IMR-90 (cell line): ENCODE measurements around the gene MLF2. TPM values are rescaled to one million over a fixed set of nuclear protein-coding genes. Genes with fewer than 3 reads are reported as not detected.

ENCODE experiments used
- ATAC-seq: fragments of 200-7000 bp; cut with Tn5 transposase; 2 replicates; pipeline ENCODE4 v1.9.1; 2020; ENCODE audit warnings: low read depth, mild to moderate bottlenecking, moderate library complexity
- BruUV-seq: library from RNA; stranded (reverse); fragments of 400-500 nt; replicated peaks from 2 replicates; lab custom pipeline; 2021; lab: Mats Ljungman, UMichigan
- CTCF ChIA-PET: fragments of 300-600 bp; formaldehyde crosslinking; extraction: SDS; loops from one replicate; lab custom pipeline; 2021; ENCODE audit warnings: antibody characterized with exemption; lab: Yijun Ruan, JAX
- POLR2A ChIA-PET: fragments of 300-600 bp; sonication (Branson Sonifier 250); formaldehyde crosslinking; loops from one replicate; lab custom pipeline; 2022; ENCODE audit warnings: antibody characterized with exemption; ENCODE audit not compliant: unreplicated experiment; lab: Charles Lee
- DNase-seq: peaks from one replicate; pipeline ENCODE4 v3.0.0; 2013
- H2AFZ ChIP-seq: replicated peaks from 2 replicates; pipeline ENCODE3; 2013; ENCODE audit warnings: low read length, mild to moderate bottlenecking; ENCODE audit not compliant: poor library complexity
- H2AK5ac ChIP-seq: 2 replicates; pipeline ENCODE4 v1.6.1; 2013; ENCODE audit warnings: low read depth, low read length, inconsistent platforms
- H2AK9ac ChIP-seq: replicated peaks from 2 replicates; pipeline ENCODE3; 2013; ENCODE audit warnings: mild to moderate bottlenecking, low read depth, low read length, moderate library complexity; ENCODE audit not compliant: poor library complexity
- H2BK120ac ChIP-seq: 2 replicates; pipeline ENCODE4 v1.6.1; 2013; ENCODE audit warnings: low read depth, low read length, inconsistent platforms
- H2BK15ac ChIP-seq: 3 replicates; pipeline ENCODE4 v1.6.1; 2013; ENCODE audit warnings: low read depth, low read length, inconsistent platforms
- H2BK20ac ChIP-seq: 2 replicates; pipeline ENCODE4 v1.6.1; 2013; ENCODE audit warnings: low read depth, mild to moderate bottlenecking, inconsistent platforms, low read length, moderate library complexity
- H2BK5ac ChIP-seq: 2 replicates; pipeline ENCODE4 v1.6.1; 2013; ENCODE audit warnings: mild to moderate bottlenecking, low read depth, low read length, inconsistent platforms; ENCODE audit not compliant: poor library complexity, severe bottlenecking
- H3K14ac ChIP-seq: replicated peaks from 2 replicates; pipeline ENCODE4 v1.6.1; 2013; ENCODE audit warnings: low read depth, low read length, inconsistent platforms
- H3K18ac ChIP-seq: 2 replicates; pipeline ENCODE4 v1.6.1; 2013; ENCODE audit warnings: low read depth, low read length, control low read depth
- H3K23ac ChIP-seq: 2 replicates; pipeline ENCODE4 v1.6.1; 2013; ENCODE audit warnings: low read depth, low read length, inconsistent platforms
- H3K27ac ChIP-seq: 2 replicates; pipeline ENCODE4 v1.5.1; 2013; ENCODE audit warnings: mild to moderate bottlenecking, control low read depth, low read length; ENCODE audit not compliant: insufficient read depth
- H3K27me3 ChIP-seq: 2 replicates; pipeline ENCODE4 v1.6.1; 2013; ENCODE audit warnings: low read length; ENCODE audit not compliant: control insufficient read depth, insufficient read depth
- H3K36me3 ChIP-seq: 2 replicates; pipeline ENCODE4 v1.6.1; 2013; ENCODE audit warnings: low read length, mixed read lengths; ENCODE audit not compliant: control insufficient read depth, insufficient read depth
- H3K4ac ChIP-seq: 2 replicates; pipeline ENCODE4 v1.6.1; 2013; ENCODE audit warnings: low read depth, low read length, inconsistent platforms
- H3K4me1 ChIP-seq: 2 replicates; pipeline ENCODE4 v1.6.1; 2013; ENCODE audit warnings: low read length, mixed read lengths; ENCODE audit not compliant: control insufficient read depth, insufficient read depth
- H3K4me2 ChIP-seq: 2 replicates; pipeline ENCODE4 v1.6.1; 2013; ENCODE audit warnings: low read depth, mild to moderate bottlenecking, control low read depth, low read length, moderate library complexity
- H3K4me3 ChIP-seq: 2 replicates; pipeline ENCODE4 v1.5.1; 2013; ENCODE audit warnings: low read depth, mild to moderate bottlenecking, control low read depth, low read length, moderate library complexity; ENCODE audit not compliant: insufficient read depth
- H3K56ac ChIP-seq: 2 replicates; pipeline ENCODE4 v1.6.1; 2013; ENCODE audit warnings: low read length, inconsistent platforms; ENCODE audit not compliant: insufficient read depth; ENCODE audit errors: extremely low read depth
- H3K79me1 ChIP-seq, 2 experiments: 2 replicates each; pipeline ENCODE4 v1.6.1; 2013; ENCODE audit warnings: low read length in 2 of 2, inconsistent platforms in 1 of 2, low read depth in 1 of 2
- H3K9ac ChIP-seq: 2 replicates; pipeline ENCODE4 v1.6.1; 2013; ENCODE audit warnings: low read depth, low read length, control low read depth
- H3K9me1 ChIP-seq: 2 replicates; pipeline ENCODE4 v1.6.1; 2013; ENCODE audit warnings: low read length, inconsistent platforms; ENCODE audit not compliant: insufficient read depth
- H3K9me3 ChIP-seq: 2 replicates; pipeline ENCODE4 v1.6.1; 2013; ENCODE audit warnings: low read length; ENCODE audit not compliant: control insufficient read depth, insufficient read depth
- H4K20me1 ChIP-seq: 2 replicates; pipeline ENCODE4 v1.6.1; 2013; ENCODE audit warnings: low read length, inconsistent platforms; ENCODE audit not compliant: insufficient read depth
- H4K5ac ChIP-seq: 2 replicates; pipeline ENCODE4 v1.6.1; 2013; ENCODE audit warnings: mild to moderate bottlenecking, low read depth, low read length, control low read depth
- H4K8ac ChIP-seq, 2 experiments: 2 replicates each; pipeline ENCODE4 v1.6.1; 2013; ENCODE audit warnings: low read depth in 2 of 2, low read length in 2 of 2, control low read depth in 1 of 2, inconsistent platforms in 1 of 2
- H4K91ac ChIP-seq: 2 replicates; pipeline ENCODE4 v1.6.1; 2013; ENCODE audit warnings: low read depth, low read length, inconsistent platforms; ENCODE audit not compliant: insufficient read depth
- BHLHE40 ChIP-seq: fragments of 150-350 bp; IDR thresholded peaks from 2 replicates; pipeline ENCODE4 v1.6.1; 2016; ENCODE audit warnings: mild to moderate bottlenecking, low read depth, low read length
- RCOR1 ChIP-seq: IDR thresholded peaks from 2 replicates; pipeline ENCODE4 v1.6.1; 2012; ENCODE audit warnings: mild to moderate bottlenecking, low read length, improper control_type of control experiment; ENCODE audit not compliant: insufficient replicate concordance
- WGBS, 2 experiments: methylation state at CpG; one replicate each; pipeline versions ENCODE4 v1.1.5 to v1.1.7; 2013; ENCODE audit warnings: missing lambda C conversion rate in 2 of 2; ENCODE audit not compliant: insufficient read length in 1 of 2; ENCODE audit errors: extremely low coverage in 2 of 2; 5-methylcytosine and 5-hydroxymethylcytosine counted together
- dilution Hi-C: fragments of 300-500 bp; cut with HindIII; formaldehyde crosslinking; loops from one replicate; pipeline ENCODE4 v1.14.3; 2018; ENCODE audit warnings: low sequenced_read_pairs; ENCODE audit not compliant: unreplicated experiment
- in situ Hi-C: fragments of 300-500 bp; cut with MboI; formaldehyde crosslinking; loops from 3 replicates; pipeline ENCODE4 v1.14.3; 2019; ENCODE audit warnings: low sequenced_read_pairs, inconsistent platforms, mixed read lengths
- intact Hi-C: fragments of 100-400 bp; cut with micrococcal nuclease; formaldehyde crosslinking; loops from 2 replicates; pipeline ENCODE4 v1.10.0; 2022
- polyA plus RNA-seq, 3 experiments: library from polyadenylated mRNA; depleted of rRNA; stranded (reverse); fragments of >200 nt; gene quantifications; 2 replicates each; pipeline ENCODE4 v1.2.3, GENCODE V29; 2012; ENCODE audit warnings: low replicate concordance in 1 of 3
- total RNA-seq: library from RNA; depleted of rRNA; stranded (reverse); fragments of >200 nt; gene quantifications from 2 replicates; pipeline ENCODE4 v1.2.3, GENCODE V29; 2012

The MLF2 gene
- total and polyA plus RNA-seq, 2 of the 4 experiments (the other 2 are of a cell fraction) = 236 to 403 TPM

GRCh38 chr12:6786416-6787094 lies 33.6 kb upstream of the MLF2 start:
- no peak for ATAC-seq
- Histone ChIP-seq H3K9me1 (peaks cover 8% of the 10 kb centered on the region; the same call in 1 of the 2 replicates), H3K4me2 (no peak overlapping the region), H2BK5ac (no peak overlapping the region), H2AFZ (no peak overlapping the region), H4K20me1 (no peaks in the 10 kb centered on the region), H2AK9ac (no peak overlapping the region), H3K4ac (no peak overlapping the region), H3K27me3 (no peaks in the 10 kb centered on the region), H3K9me3 (no peaks in the 10 kb centered on the region), H4K8ac (no peak overlapping the region), H2BK120ac (no peak overlapping the region), H3K14ac (no peak overlapping the region), H3K4me1 (peaks cover 9% of the 10 kb centered on the region), H2AK5ac (no peak overlapping the region), H3K23ac (no peak overlapping the region), H3K36me3 (no peaks in the 10 kb centered on the region), H3K9ac (no peak overlapping the region), H3K79me1 (peaks cover 0 to 4% of the 10 kb centered on the region in 2 experiments; a peak in 1 of 4 replicates), H3K18ac (no peak overlapping the region), H2BK20ac (no peak overlapping the region), H3K4me3 (no peak overlapping the region), H3K27ac (no peak overlapping the region), H3K56ac (no peak overlapping the region), H2BK15ac (no peak overlapping the region), H4K91ac (no peak overlapping the region), H4K5ac (no peak overlapping the region)
- CTCF ChIA-PET = interaction anchor here (0.6 kb wide), 1 partner anchor 65 kb away, joined by 3 read pairs; no protein-coding TSS in a partner anchor
- intact Hi-C loops = no loop called here
- no peak for TF ChIP-seq RCOR1
- no peak for TF ChIP-seq BHLHE40
- no peak for DNase-seq
- POLR2A ChIA-PET = interaction anchor here (0.5 to 0.7 kb wide), 2 partner anchors 253 to 315 kb away, joined by 3 to 7 read pairs; partner anchors contain the start of gene GAPDH
- dilution Hi-C loops = no loop called here
- no CpG with 5 or more reads among the region's 9 CpGs for WGBS, 2 experiments
- in situ Hi-C loops = no loop called here
- BruUV-seq = no TSS peak
